LNCaP clone FGC (cell line): ENCODE results near the gene VWA2.

Experiments
- DNase-seq: peaks from one replicate; pipeline ENCODE4 v3.0.0-alpha.2; 2011; ENCODE audit warnings: low read depth
- H3K4me3 ChIP-seq: 2 replicates; pipeline ENCODE4 v1.5.1; 2011; ENCODE audit warnings: mild to moderate bottlenecking, low read depth, low read length, control low read depth
- CTCF ChIP-seq: IDR thresholded peaks from 2 replicates; pipeline ENCODE4 v1.5.1; 2012; ENCODE audit warnings: mild to moderate bottlenecking; ENCODE audit not compliant: control insufficient read depth, insufficient read depth; ENCODE audit errors: extremely low read depth

The VWA2 gene

GRCh38 chr10:114337510-114338462, 98.7 kb downstream of the VWA2 start:
- TF ChIP-seq CTCF: no peak
- no peak for DNase-seq
- H3K4me3 ChIP-seq: no peak overlapping the region

GRCh38 chr10:114340816-114341215, 101.8 kb downstream of the VWA2 start:
- no peak for TF ChIP-seq CTCF
- no peak overlapping the region for H3K4me3 ChIP-seq
- DNase-seq: no peak
